T47D (cell line): Measurements from ENCODE around the gene OR4E1.

ENCODE experiments used
- DNase-seq, 2 experiments: peaks; one replicate each; pipeline versions ENCODE4 v3.0.0 to v3.0.0-alpha.2; 2011 to 2012; ENCODE audit warnings: low read depth in 1 of 2, low spot score in 1 of 2
- JUND ChIP-seq: IDR thresholded peaks from 2 replicates; pipeline ENCODE4 v1.6.1; 2012; ENCODE audit warnings: low read depth
- in situ Hi-C: cut with HindIII; loops from 2 replicates; pipeline ENCODE4 v1.10.0; 2016; ENCODE audit warnings: low sequenced_read_pairs, low pct_unique_long_range_greater_than_20kb

Gene OR4E1

DNA sequence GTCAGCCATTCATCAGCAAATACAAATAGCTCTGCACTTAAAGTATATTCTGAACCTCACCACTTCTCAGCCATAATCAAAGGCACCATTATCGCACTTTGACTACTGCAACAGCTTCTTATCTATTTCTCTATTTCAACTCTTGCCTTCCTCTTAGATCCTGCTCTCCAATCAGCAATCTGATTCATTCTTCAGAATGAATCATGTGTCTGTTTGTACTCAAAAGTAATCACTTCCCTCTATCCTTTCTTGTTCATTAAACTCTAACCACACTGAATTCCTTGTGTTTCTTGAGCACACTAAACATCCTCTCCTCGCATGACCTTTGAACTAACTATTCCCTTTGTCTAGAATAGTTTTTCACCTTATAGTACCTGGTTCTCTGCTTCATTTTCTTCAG lies 12.8 kb upstream of the OR4E1 start:
- in situ Hi-C loops = no loop called here
- DNase-seq = no peak

DNA sequence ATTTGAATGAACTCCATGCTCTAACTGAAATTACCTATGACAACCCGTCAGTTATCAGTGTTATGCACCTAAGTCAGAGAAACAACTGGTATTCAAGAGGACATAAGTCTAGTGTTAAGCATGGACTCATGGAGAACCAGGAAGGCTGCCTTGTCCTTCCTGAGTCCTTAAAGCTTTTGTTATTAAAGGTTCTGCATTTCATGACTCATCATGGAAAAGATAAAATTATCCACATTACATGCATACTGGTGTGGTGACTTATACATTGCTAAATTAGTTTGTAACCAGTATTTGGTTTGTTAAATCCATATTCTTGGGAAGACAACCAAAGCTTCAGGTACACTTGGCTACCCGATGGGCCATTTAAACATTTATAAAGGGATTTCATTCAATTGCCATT lies 6.5 kb upstream of the OR4E1 start:
- TF ChIP-seq JUND = no peak
- DNase-seq = no peak
- in situ Hi-C loops = no loop called here

More for the DNA sequence above, 12.8 kb upstream of the OR4E1 start:
- no peak for TF ChIP-seq JUND

DNA sequence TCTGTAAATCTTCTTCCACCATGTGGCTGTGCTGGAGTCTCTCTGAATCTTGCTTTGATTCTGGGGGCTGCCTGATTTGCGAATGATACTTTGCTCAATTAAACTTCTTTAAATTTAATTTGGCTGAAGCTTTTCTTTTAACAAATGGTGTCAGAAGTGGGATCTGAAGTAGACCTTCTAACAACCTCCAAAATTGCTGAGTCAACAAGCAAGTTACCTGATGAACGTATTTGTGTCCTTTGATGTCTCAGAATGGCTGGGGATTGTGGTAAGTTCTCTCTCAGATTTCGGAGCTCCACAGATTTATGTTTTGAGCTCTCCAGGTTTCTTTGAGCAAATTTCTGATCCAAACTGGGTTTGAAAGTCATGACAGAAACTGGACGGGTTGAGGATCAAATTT lies 1.9 kb upstream of the OR4E1 start:
- no peak for DNase-seq
- TF ChIP-seq JUND = no peak
- in situ Hi-C loops = no loop called here

DNA sequence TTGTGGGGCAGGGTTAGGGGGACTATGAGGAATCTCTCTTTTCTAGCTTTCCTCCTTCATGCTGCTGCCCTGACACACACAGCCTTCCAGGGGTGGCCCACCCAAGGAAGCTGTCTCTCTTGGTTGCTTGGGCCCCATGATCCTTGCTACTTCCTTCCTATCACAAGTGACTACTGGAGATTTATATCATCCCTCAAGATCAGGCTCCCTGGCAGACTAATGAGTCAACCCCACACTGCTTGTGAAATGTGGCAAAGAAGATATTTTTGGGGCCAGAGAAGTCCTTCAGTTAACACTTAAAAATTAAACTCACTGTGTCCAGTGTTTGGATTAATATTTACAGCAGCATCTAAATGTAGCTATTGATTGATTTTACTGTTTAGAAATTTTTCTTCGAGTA lies 1.5 kb downstream of the OR4E1 start:
- no peak for DNase-seq
- in situ Hi-C loops = no loop called here
- no peak for TF ChIP-seq JUND

DNA sequence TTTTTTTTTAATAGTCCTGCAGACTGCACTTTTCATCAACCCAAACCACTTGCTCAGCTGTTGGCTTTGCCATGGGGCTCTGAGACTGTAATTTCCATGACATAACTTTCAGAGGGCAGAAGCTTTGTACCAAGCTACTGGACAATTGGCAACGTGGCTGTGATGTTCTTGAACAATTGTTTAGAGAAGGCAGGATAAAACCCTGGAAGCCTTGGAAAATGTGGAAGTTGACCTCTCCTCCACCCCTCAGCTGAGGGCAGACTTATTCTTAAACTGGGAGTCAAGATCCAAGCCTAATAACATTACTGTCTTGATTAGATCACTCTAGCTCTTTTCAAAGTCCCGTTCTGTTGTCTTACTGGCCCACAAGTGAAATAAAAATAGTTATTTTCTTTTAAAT lies 2.2 kb downstream of the OR4E1 start:
- no peak for DNase-seq
- in situ Hi-C loops = no loop called here
- TF ChIP-seq JUND = no peak

DNA sequence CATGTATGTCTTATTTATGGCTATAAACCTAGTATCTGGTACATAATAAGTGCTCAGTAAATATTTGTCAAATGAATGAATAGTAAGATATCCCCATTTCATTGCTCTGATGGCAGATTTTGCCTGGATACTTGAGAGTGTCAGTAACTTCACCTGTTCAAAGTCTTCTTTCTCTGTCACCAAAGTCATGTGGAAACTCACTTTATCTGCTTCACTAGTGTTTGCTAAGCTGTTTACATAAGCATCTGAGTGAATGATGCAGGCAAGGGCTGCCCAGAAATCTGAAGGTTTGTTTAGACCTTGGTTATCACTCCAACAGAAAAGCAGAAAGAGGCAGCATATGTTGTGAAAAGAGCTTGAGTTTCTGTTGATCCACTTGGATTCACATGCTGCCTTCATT lies 4.3 kb downstream of the OR4E1 start:
- no peak for DNase-seq
- in situ Hi-C loops = no loop called here
- no peak for TF ChIP-seq JUND

DNA sequence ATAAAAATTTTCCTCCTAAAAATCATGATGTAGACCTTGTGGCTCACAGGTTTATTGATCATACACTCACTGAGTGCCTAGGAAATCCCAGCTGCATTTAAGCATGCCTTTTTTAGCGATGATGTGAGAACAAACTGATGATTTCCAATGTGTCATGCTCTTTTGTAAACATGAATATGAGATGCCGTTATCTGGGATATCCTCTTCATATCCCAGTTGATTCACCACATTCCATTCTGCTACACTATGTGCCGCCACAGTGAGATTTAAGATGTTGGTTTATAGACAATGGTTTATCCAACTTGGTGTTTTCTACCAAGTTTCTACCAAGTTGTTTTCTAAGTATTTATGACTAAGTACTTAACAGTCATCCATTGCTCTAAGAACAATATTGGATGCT lies 5.2 kb downstream of the OR4E1 start:
- in situ Hi-C loops = no loop called here
- DNase-seq = no peak
- no peak for TF ChIP-seq JUND

DNA sequence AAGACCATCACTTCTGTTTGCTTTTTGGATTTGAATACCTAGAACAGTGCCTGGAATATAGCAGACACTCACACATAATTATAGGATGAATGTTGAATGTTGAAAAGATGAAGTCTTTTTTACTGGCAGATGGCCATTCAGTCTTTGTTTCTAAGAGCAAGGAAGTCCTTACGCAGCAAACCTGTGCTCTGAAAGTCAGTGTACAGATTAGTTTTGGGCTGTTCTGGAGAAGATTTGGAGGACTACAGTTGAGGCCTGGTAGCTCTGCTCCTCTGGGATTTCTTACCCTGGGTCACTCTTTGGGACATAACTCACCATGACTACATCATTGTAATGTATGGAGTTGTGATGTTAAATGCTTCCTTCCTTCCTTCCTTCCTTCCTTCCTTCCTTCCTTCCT lies 16.6 kb downstream of the OR4E1 start:
- no peak for TF ChIP-seq JUND
- in situ Hi-C loops = no loop called here
- DNase-seq = no peak

DNA sequence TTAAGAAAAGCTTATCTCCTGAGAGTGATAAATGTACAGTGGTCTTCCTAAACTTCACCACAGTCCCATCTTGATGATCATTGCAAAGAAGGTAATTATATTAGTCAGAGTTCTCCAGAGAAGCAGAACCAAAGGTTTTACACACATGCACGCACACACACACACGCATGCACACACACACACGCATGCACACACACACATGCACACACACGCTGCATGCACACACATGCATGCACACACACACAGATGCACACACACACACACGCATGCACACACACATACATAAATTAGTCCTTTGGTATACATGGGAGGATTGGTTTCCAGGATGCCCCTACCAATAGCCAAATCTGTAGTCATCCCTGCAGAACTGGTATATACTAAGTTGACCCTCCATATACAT lies 19.4 kb downstream of the OR4E1 start:
- no peak for TF ChIP-seq JUND
- in situ Hi-C loops = no loop called here
- no peak for DNase-seq

DNA sequence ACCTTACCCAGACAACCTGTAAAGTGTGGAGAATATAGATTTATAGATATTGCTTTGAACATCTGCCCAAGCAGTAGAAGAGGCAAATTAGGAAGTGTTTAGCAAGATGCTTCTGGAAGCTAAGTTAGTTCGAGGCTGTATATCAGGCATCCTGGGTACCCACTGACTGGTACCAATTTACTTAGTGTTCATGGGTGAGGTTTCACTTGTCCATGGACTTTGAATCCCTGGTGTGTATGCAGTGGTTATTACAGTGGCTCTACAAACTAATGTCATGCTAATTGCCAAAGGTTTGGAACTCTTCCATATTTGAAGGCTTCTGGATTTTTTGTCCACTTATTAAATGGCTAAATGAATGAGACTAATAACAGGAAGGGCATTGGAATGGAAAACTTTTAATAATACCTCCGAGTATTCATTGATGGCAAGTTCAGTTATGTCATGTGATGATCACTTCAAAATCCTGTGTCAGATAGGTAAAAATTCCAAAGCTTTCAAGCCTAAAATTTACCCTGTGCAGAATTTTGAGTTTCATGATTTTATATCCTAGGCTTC lies 20.2 kb downstream of the OR4E1 start, which contains the start of gene OR4E2:
TSS of gene OR4E2 (plus strand) at position 505 of the 555 bp plus-strand sequence. CDS start 11,248 bp downstream, outside the sequence.
- in situ Hi-C loops = no loop called here

DNA sequence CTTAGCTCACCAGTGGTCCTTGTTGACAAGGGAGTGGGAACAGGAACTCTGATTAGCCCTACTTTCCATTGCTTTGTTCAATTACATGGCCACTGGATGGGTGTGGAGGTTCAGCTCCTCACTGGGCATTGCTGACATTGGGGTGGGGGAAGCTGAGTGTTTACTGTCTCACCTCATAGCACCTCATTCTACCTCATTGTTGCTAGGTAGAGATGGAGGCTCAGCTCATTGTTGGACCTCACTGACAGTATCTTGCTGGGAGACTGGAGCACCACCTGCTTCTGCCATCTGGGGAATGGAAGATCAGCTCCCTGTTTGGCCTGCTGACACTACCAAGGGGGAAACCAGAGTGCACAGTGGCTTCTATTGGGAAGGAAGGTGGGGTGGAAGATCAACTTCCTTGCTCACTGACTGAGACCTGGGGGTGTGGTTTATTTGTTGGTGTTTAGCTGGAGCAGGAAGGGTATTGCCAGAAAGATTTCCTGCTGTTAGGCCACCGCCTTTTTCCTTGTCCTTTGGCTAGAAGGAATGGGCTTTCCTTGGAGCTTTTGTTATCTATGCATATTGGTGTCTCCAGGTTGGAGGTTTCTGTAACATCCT lies 21.3 kb downstream of the OR4E1 start:
- in situ Hi-C loops = no loop called here
- no peak for DNase-seq
- TF ChIP-seq JUND = no peak

More for the DNA sequence above, 20.2 kb downstream of the OR4E1 start, which contains the start of gene OR4E2:
- no peak for DNase-seq
- TF ChIP-seq JUND = no peak

DNA sequence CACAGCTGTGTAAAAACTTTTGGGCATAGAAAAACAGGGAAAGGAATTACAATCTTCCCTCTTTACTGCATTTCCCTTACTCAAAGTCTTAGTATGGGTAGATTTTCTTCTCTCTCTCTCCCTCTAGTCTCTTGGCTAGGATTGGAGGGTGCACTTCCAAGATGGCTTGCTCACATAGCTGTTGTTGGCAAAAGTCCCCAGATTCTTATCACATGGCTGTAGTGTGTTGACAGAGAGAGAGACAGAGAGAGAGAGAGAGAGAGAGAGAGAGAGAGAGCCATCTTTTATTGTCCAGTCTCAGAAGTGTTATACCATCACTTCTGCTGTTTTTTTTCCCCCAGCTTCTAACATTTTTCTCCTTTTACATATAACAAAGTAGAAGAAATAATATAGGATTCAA lies 26.2 kb downstream of the OR4E1 start:
- in situ Hi-C loops = no loop called here
- peak in 1 of 2 experiments; percentile 71 for DNase-seq
- TF ChIP-seq JUND = no peak

DNA sequence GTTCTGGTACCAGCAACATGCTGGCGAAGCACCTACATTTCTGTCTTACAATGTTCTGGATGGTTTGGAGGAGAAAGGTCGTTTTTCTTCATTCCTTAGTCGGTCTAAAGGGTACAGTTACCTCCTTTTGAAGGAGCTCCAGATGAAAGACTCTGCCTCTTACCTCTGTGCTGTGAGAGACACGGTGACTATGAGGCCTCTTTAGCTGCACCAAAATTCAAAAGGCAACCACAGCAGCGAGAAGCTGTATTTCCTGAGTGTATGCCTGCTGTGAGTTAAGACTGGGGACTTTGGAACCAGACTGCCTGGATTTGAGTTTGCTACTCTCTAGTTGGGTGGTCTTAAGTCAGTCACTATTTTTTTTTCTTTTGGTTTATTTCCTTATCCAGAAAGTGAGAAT lies 30.2 kb downstream of the OR4E1 start:
- DNase-seq = no peak
- no peak for TF ChIP-seq JUND
- in situ Hi-C loops = no loop called here

DNA sequence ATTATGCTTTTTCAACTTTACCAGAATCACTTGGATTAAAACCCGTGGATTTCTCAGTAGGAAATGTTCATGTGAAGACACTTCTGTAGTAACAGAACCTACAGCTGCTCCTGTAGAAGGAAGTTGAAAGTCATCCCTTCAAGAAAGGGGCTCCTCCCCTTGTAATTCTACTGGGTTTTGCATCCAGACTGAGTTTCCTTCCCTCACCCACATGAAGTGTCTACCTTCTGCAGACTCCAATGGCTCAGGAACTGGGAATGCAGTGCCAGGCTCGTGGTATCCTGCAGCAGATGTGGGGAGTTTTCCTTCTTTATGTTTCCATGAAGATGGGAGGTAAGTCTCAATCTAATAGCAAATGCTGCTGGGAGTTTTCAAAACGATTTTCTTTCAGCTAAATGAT lies 30.9 kb downstream of the OR4E1 start:
- no peak for DNase-seq
- TF ChIP-seq JUND = no peak
- in situ Hi-C loops = no loop called here
